Measurements from ENCODE around the gene CUBN. TPM values are rescaled to one million over a fixed set of nuclear protein-coding genes. Genes with fewer than 3 reads are reported as not detected.

CUBN gene
- total and polyA plus RNA-seq, 4 donors: 5.1 to 10.6 (median 6.4) TPM

DNA sequence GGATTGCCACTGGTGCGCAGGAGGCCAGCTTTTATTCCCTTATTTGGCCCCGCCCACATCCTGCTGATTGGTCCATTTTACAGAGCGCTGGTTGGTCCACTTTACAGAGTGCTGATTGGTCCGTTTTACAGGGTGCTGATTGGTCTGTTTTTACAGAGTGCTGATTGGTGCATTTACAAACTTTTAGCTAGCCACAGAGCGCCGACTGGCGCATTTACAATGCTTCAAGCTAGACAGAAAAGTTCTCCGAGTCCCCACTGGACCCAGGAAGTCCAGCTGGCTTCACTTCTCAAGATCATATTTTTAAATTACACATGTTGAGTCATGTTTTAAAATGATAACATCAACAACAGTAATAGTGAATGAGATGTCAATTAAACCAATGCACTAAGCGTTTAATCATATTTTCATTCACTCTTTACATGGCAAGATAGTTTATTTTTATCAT, 128.3 kb downstream of the CUBN start:
- peak overlapping the region; percentile 85 for H3K27ac ChIP-seq (ENCODE audit: low read depth, low read length)
- H3K4me3 ChIP-seq (ENCODE audit: low read depth, low read length): no peak overlapping the region
- DNase-seq (ENCODE audit: low read depth in 4 of 6, low spot score in 6 of 6): no peak
- H3K4me1 ChIP-seq (ENCODE audit: control insufficient read depth, insufficient read depth, low read length): peaks cover 4% of the 10 kb centered on the region
- WGBS (ENCODE audit: insufficient coverage): 95% methylated on average over 6 of the region's 9 CpGs
- no peaks in the 10 kb centered on the region for H3K27me3 ChIP-seq (ENCODE audit: control insufficient read depth, insufficient read depth, low read length)
- H3K9me3 ChIP-seq (ENCODE audit: control insufficient read depth, insufficient read depth, low read length): no peaks in the 10 kb centered on the region
- H3K36me3 ChIP-seq (ENCODE audit: control insufficient read depth, insufficient read depth, low read length): no peaks in the 10 kb centered on the region

DNA sequence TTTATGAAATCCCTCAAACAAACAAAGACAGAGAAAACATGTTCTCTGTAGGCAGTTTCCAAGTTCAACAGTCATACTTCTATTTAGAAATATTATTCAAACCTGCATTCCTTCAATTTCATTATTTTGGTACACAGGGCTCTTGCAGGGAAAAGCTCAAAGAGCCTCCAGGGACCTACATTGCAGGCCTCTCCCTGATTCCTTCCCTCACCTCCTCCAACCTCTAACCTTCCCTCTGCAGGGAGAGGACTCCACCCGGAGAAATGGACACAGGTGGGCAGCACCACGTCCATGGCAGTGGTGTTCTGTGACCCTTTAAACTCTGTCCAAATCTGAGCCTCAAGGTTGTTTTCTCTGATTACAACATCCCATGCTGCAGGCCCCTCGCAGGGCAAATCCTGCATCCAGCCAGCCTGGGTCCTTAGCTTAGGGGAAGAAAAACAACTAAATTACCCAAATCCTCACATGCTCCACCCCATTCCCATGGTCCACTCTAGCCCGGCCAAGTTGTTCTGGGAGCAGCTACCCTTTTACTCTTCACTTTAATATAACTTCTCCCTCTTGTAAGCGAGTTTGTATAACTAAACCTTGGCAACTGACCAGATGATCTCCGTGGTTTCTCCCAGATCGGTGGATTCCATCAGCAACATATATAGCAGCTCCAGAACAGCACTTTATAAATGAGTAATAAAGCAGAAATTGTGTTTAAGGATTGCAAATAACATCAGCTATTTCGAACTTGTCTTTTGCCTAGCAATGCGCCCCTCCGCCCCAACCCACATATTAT, 129.8 kb downstream of the CUBN start:
- peak in 1 of 6 donors; percentile 71 for DNase-seq (ENCODE audit: low read depth in 4 of 6, low spot score in 6 of 6)
- H3K36me3 ChIP-seq (ENCODE audit: control insufficient read depth, insufficient read depth, low read length): no peaks in the 10 kb centered on the region
- WGBS (ENCODE audit: insufficient coverage): 67% methylated on average over 5 of the region's 10 CpGs
- peak overlapping the region; percentile 85 for H3K27ac ChIP-seq (ENCODE audit: low read depth, low read length)
- H3K9me3 ChIP-seq (ENCODE audit: control insufficient read depth, insufficient read depth, low read length): no peaks in the 10 kb centered on the region
- H3K4me3 ChIP-seq (ENCODE audit: low read depth, low read length): no peak overlapping the region
- H3K27me3 ChIP-seq (ENCODE audit: control insufficient read depth, insufficient read depth, low read length): no peaks in the 10 kb centered on the region
- peaks cover 7% of the 10 kb centered on the region for H3K4me1 ChIP-seq (ENCODE audit: control insufficient read depth, insufficient read depth, low read length)

DNA sequence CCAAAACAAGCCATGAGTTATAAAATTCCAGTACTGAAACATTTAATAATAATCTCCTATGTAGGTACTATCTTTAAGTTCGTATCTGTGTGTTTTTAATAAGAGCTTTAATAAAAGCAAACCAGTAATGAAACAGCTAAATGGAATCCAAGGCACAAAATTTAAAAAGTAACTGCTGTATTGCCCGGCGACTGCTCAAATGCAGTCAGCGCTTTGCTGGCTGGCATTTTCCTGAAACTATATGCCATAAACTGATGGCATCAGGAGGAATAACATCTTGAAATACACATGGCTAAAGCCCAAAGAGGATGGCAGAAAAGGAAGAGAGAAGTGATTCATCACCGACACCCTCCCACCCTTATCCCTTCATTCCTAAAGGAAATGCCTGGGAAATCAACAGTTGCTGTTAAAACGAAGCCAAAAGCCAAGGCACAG, 133.1 kb downstream of the CUBN start:
- DNase-seq (ENCODE audit: low read depth in 4 of 6, low spot score in 6 of 6): peak in 1 of 6 donors; percentile 55
- 40% methylated on average over 2 of the region's 6 CpGs for WGBS (ENCODE audit: insufficient coverage)

DNA sequence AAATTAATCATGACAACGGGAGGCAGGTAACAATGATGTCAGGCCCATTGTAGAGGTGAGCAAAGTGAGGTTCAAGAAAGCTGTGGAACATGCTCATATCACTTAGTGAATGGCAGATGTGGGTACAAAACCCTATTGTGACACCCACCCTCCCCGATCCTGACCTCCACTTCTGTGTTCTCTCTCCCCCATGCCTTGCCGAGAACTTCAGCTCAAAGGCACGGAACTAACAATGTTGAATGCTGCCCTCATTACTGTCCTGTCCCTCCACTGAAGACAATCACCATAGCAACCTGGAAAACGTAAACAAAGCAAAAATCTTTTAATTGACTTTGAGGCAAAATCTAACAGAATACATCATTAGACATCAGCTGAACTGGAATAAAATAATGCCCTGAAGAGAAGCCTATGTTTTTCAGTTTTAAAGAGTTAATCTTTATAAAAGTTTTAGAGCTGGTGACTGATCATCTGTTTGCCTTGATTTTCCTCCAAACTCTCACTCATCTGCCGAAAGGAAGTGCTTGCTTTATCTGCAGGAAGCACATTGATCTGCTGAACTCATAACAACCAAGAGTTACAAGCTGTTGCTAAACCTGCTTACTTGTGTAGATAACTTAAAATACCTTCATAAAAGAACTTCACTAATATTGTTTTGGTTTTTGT, 133.6 kb downstream of the CUBN start:
- H3K27ac ChIP-seq (ENCODE audit: low read depth, low read length): peak overlapping the region; percentile 87
- H3K4me1 ChIP-seq (ENCODE audit: control insufficient read depth, insufficient read depth, low read length): peaks cover 7% of the 10 kb centered on the region
- no peak overlapping the region for H3K4me3 ChIP-seq (ENCODE audit: low read depth, low read length)
- H3K27me3 ChIP-seq (ENCODE audit: control insufficient read depth, insufficient read depth, low read length): no peaks in the 10 kb centered on the region
- peaks cover 2% of the 10 kb centered on the region for H3K9me3 ChIP-seq (ENCODE audit: control insufficient read depth, insufficient read depth, low read length)
- DNase-seq (ENCODE audit: low read depth in 4 of 6, low spot score in 6 of 6): peak in 2 of 6 donors; percentile 47 to 76
- H3K36me3 ChIP-seq (ENCODE audit: control insufficient read depth, insufficient read depth, low read length): no peaks in the 10 kb centered on the region
- WGBS (ENCODE audit: insufficient coverage): 14% methylated on average over 2 of the region's 6 CpGs

More for the DNA sequence above, 133.1 kb downstream of the CUBN start:
- peak overlapping the region; percentile 87 for H3K27ac ChIP-seq (ENCODE audit: low read depth, low read length)
- peaks cover under 1% of the 10 kb centered on the region for H3K9me3 ChIP-seq (ENCODE audit: control insufficient read depth, insufficient read depth, low read length)
- no peaks in the 10 kb centered on the region for H3K27me3 ChIP-seq (ENCODE audit: control insufficient read depth, insufficient read depth, low read length)
- H3K4me3 ChIP-seq (ENCODE audit: low read depth, low read length): no peak overlapping the region
- peaks cover 7% of the 10 kb centered on the region for H3K4me1 ChIP-seq (ENCODE audit: control insufficient read depth, insufficient read depth, low read length)
- H3K36me3 ChIP-seq (ENCODE audit: control insufficient read depth, insufficient read depth, low read length): no peaks in the 10 kb centered on the region

DNA sequence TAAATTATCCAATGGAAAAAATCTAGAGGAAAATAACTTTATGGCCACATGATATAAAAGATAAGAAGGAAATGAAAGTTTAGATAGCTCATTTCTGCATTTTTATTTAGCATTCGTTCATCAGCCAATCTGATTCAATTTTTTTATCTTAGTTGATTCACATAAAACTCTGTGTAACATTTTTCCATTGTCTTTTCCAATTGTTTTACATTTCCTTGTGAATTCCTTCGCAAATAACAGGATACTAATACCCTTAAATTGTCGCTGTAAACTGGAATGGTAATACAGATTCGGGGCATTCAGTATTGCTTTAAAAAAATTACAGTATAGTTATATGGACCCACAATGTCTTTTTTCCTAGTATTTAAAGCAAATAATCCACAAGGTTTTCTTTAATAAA, 136.4 kb downstream of the CUBN start:
- Histone ChIP-seq H3K4me3 (ENCODE audit: low read depth, low read length) (no peak overlapping the region), H3K27me3 (ENCODE audit: control insufficient read depth, insufficient read depth, low read length) (no peaks in the 10 kb centered on the region), H3K27ac (ENCODE audit: low read depth, low read length) (peak overlapping the region; percentile 83), H3K36me3 (ENCODE audit: control insufficient read depth, insufficient read depth, low read length) (no peaks in the 10 kb centered on the region), H3K9me3 (ENCODE audit: control insufficient read depth, insufficient read depth, low read length) (peaks cover 2% of the 10 kb centered on the region), H3K4me1 (ENCODE audit: control insufficient read depth, insufficient read depth, low read length) (peaks cover 6% of the 10 kb centered on the region)
- WGBS (ENCODE audit: insufficient coverage): no CpG with 5 or more reads among the region's 4 CpGs
- no peak for DNase-seq (ENCODE audit: low read depth in 4 of 6, low spot score in 6 of 6)

DNA sequence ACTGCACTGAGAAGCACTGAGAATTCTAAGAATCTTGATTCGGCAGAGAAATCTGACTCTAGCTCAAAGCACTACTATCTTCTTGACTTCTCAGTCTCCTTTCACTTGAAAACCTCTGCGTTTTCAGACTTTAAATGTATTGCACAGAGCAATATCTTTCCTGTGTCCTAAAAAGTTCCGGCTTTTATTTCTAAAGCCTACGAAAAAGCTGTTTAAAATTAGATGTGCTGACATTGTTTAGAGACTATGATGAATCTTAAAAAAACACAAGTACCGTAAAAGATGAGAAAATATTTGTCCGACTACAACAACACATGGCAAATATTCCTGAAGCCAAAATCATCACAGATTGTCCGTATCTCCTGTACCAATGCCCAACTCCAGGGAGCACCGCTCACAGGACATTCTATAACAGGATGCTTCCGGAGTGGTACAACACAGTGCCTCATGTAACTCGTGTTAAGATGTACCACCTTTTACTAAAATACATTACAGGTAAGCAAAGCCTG, 136.9 kb downstream of the CUBN start:
- H3K27ac ChIP-seq (ENCODE audit: low read depth, low read length): peak overlapping the region; percentile 83
- H3K4me3 ChIP-seq (ENCODE audit: low read depth, low read length): peak overlapping the region; percentile 14
- peaks cover 2% of the 10 kb centered on the region for H3K9me3 ChIP-seq (ENCODE audit: control insufficient read depth, insufficient read depth, low read length)
- WGBS (ENCODE audit: insufficient coverage): 44% methylated on average over 7 of the region's 10 CpGs
- H3K27me3 ChIP-seq (ENCODE audit: control insufficient read depth, insufficient read depth, low read length): no peaks in the 10 kb centered on the region
- H3K4me1 ChIP-seq (ENCODE audit: control insufficient read depth, insufficient read depth, low read length): peaks cover 11% of the 10 kb centered on the region
- no peaks in the 10 kb centered on the region for H3K36me3 ChIP-seq (ENCODE audit: control insufficient read depth, insufficient read depth, low read length)
- peak in 1 of 6 donors; percentile 50 for DNase-seq (ENCODE audit: low read depth in 4 of 6, low spot score in 6 of 6)

DNA sequence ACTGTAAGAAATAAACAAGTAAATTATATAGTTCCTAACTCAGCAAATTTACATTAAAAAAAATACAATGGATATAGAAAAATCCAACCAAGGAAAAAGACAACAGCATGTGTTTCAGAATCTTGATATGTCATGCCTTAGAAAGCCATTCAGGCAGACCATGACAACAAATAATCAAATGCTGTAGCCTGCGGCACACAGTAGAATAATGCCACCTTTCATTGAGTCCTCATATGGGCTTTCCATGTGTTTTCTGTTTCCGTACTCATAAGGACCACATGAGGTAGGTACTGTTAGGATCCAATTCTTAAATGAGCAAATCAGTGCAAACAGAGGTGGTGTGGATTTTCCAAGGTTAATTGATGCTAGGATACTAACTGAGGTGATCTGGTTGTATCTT, 138.6 kb downstream of the CUBN start:
- Histone ChIP-seq H3K4me3 (ENCODE audit: low read depth, low read length) (no peak overlapping the region), H3K36me3 (ENCODE audit: control insufficient read depth, insufficient read depth, low read length) (no peaks in the 10 kb centered on the region), H3K4me1 (ENCODE audit: control insufficient read depth, insufficient read depth, low read length) (peaks cover 16% of the 10 kb centered on the region), H3K9me3 (ENCODE audit: control insufficient read depth, insufficient read depth, low read length) (peaks cover 2% of the 10 kb centered on the region), H3K27me3 (ENCODE audit: control insufficient read depth, insufficient read depth, low read length) (no peaks in the 10 kb centered on the region), H3K27ac (ENCODE audit: low read depth, low read length) (no peak overlapping the region)
- no peak for DNase-seq (ENCODE audit: low read depth in 4 of 6, low spot score in 6 of 6)
- no CpG with 5 or more reads among the region's 2 CpGs for WGBS (ENCODE audit: insufficient coverage)

DNA sequence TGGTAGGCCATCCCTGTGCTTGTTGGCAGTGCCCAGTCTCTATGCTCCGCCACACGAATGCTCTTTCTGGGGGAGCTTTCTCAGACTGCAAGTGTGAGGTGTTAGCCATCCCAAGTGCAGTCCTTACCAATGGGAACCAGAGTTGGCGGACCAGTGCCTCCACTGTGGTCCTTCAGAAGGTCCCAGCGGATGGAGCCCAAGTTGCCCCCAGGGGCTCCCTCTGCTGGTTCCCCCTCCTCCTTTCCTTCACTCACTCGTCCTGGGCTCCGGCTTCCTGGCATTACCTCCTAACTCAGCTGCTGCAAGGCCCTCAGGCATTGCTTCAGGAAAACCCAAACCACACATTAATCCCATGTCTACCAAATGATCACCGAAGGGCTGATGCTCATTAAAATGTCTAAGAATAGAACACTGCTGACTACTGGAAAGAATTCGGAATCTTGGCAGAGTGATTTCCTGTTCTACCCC, 139.8 kb downstream of the CUBN start:
- Histone ChIP-seq H3K27ac (ENCODE audit: low read depth, low read length) (peak overlapping the region; percentile 18), H3K4me3 (ENCODE audit: low read depth, low read length) (no peak overlapping the region), H3K9me3 (ENCODE audit: control insufficient read depth, insufficient read depth, low read length) (peaks cover 2% of the 10 kb centered on the region), H3K36me3 (ENCODE audit: control insufficient read depth, insufficient read depth, low read length) (no peaks in the 10 kb centered on the region), H3K27me3 (ENCODE audit: control insufficient read depth, insufficient read depth, low read length) (no peaks in the 10 kb centered on the region), H3K4me1 (ENCODE audit: control insufficient read depth, insufficient read depth, low read length) (peaks cover 21% of the 10 kb centered on the region)
- no peak for DNase-seq (ENCODE audit: low read depth in 4 of 6, low spot score in 6 of 6)
- 88% methylated on average over 5 of the region's 8 CpGs for WGBS (ENCODE audit: insufficient coverage)

DNA sequence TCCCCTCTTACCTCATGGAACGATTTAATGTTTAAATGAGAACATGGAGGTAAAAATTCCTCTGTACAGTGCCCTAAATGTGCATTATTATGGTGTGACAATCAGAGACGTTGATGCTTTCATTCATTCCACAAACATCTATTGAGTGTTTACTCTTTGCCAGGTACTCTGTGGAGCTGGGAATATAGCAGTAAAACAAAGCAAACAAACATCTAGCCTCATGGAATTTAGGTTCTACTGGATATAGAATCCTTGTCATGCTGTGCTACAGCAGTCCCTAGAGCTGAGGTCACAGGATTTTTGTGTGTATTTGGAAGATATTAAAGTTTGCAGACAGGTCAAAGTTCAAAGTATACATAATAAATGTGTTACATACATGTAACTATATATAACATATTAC, 140.7 kb downstream of the CUBN start:
- Histone ChIP-seq H3K27me3 (ENCODE audit: control insufficient read depth, insufficient read depth, low read length) (no peaks in the 10 kb centered on the region), H3K27ac (ENCODE audit: low read depth, low read length) (peak overlapping the region; percentile 92), H3K36me3 (ENCODE audit: control insufficient read depth, insufficient read depth, low read length) (no peaks in the 10 kb centered on the region), H3K9me3 (ENCODE audit: control insufficient read depth, insufficient read depth, low read length) (peaks cover 2% of the 10 kb centered on the region), H3K4me3 (ENCODE audit: low read depth, low read length) (no peak overlapping the region), H3K4me1 (ENCODE audit: control insufficient read depth, insufficient read depth, low read length) (peaks cover 21% of the 10 kb centered on the region)
- WGBS (ENCODE audit: insufficient coverage): no CpG with 5 or more reads among the region's 2 CpGs
- DNase-seq (ENCODE audit: low read depth in 4 of 6, low spot score in 6 of 6): no peak
